Activated CD8-positive, alpha-beta memory T cell treated with anti-CD3 and anti-CD28 coated beads, Interleukin-2, amount 50 U/mL, for 24 hours (primary cell): Measurements from ENCODE around the gene NME7.

Experiments used
- DNase-seq: peaks from one replicate; pipeline ENCODE4 v3.0.0-alpha.2; 2020; ENCODE audit errors: extremely low read depth

The NME7 gene

GRCh38 chr1:169155675-169156074, 211.9 kb downstream of the NME7 start:
- DNase-seq: no peak

- no peak for DNase-seq
These were observed 216.2 kb downstream of the NME7 start for GRCh38 chr1:169151338-169151837.

GRCh38 chr1:169150641-169151337, 216.8 kb downstream of the NME7 start:
- DNase-seq: no peak

GRCh38 chr1:169149555-169150286, 217.9 kb downstream of the NME7 start:
- no peak for DNase-seq

GRCh38 chr1:169148472-169149252, 218.9 kb downstream of the NME7 start:
- no peak for DNase-seq

- no peak for DNase-seq
These were observed 220.9 kb downstream of the NME7 start for GRCh38 chr1:169146576-169147214.

- DNase-seq: no peak
These were observed 222.5 kb downstream of the NME7 start for GRCh38 chr1:169144941-169145626.

GRCh38 chr1:169143984-169144383, 223.6 kb downstream of the NME7 start:
- no peak for DNase-seq

- no peak for DNase-seq
These were observed 224.3 kb downstream of the NME7 start for GRCh38 chr1:169143346-169143745.

GRCh38 chr1:169142129-169142528, 225.5 kb downstream of the NME7 start:
- DNase-seq: no peak

- DNase-seq: no peak
These were observed 226.2 kb downstream of the NME7 start for GRCh38 chr1:169141356-169141755.

- DNase-seq: no peak
These were observed 228.5 kb downstream of the NME7 start for GRCh38 chr1:169138866-169139670.

GRCh38 chr1:169137357-169137756, 230.2 kb downstream of the NME7 start:
- DNase-seq: no peak

- no peak for DNase-seq
These were observed 233.6 kb downstream of the NME7 start for GRCh38 chr1:169133801-169134502.

GRCh38 chr1:169133228-169133576, 234.4 kb downstream of the NME7 start:
- DNase-seq: no peak

- no peak for DNase-seq
These were observed 234.9 kb downstream of the NME7 start for GRCh38 chr1:169132512-169133227.

- no peak for DNase-seq
These were observed 236.9 kb downstream of the NME7 start for GRCh38 chr1:169130683-169131082.

GRCh38 chr1:169129109-169129784, 238.3 kb downstream of the NME7 start:
- no peak for DNase-seq

GRCh38 chr1:169128562-169128961, 239.0 kb downstream of the NME7 start:
- no peak for DNase-seq
